NCI-H748 treated with DMSO at 0.1 percent for 48 hours (cell line): Measurements from ENCODE around the gene ADAMTS19.
"Not testable (repeated sequence)": the region's sequence is repeated elsewhere in the genome, so short reads cannot be mapped to it uniquely, and the experiment has no call there.

Experiments used
- DNase-seq: peaks from one replicate; lab custom pipeline; 2025; lab: John Stamatoyannopoulos, UW

The ADAMTS19 gene

DNA sequence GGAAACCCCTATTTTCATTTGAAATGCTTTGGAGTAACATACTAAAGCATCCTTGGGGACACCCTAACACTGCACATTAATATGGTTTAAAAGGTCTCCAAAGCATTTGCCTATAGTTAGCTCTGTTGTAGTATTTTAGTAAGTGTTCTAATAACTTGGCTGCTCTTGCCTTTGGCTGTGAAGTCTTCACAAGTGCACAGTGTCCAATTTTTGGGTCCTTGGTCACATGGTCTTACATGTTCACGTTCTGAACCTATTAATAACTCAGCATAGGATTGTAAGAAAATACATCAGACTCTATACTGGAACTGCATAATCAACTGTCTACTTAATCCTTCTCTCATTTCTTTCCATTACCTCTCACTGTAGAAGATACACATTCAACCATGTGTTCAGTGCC, 17.4 kb downstream of the ADAMTS19 start:
- DNase-seq: no peak

- DNase-seq: no peak
These were observed 21.1 kb downstream of the ADAMTS19 start for GRCh38 chr5:129481161-129481560.

- no peak for DNase-seq
These were observed 36.3 kb downstream of the ADAMTS19 start for GRCh38 chr5:129496421-129496820.

- no peak for DNase-seq
These were observed 36.9 kb downstream of the ADAMTS19 start for GRCh38 chr5:129496864-129497595.

DNA sequence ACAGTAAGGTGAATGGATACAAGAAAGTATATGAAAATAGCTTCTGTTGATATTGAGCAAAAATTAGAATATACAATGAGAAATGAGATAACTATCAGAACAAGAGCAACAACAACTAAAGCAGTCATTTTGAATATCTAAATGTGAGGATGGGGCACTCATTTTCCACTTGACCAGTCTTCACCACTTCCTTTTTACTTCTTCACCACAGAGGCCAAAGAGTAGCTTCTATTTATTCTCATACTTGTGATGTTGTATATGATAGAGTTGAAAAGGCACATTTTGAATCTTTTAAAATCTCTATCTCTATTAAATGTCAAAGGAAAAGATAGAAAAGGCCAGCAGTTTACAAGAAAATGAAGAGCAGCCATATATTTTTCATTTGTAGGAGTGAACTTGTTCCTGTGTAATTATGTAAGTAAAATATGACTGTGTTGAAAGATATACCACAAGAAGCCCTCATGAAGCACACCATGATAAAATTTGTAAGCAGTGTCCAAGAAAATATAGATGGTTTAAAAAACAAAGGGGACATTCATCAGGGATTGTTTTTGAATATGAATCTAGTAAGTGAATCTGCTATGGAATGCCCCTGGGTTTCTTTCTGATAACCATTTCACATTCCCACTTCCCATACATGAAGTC, 39.2 kb downstream of the ADAMTS19 start:
- no peak for DNase-seq

DNA sequence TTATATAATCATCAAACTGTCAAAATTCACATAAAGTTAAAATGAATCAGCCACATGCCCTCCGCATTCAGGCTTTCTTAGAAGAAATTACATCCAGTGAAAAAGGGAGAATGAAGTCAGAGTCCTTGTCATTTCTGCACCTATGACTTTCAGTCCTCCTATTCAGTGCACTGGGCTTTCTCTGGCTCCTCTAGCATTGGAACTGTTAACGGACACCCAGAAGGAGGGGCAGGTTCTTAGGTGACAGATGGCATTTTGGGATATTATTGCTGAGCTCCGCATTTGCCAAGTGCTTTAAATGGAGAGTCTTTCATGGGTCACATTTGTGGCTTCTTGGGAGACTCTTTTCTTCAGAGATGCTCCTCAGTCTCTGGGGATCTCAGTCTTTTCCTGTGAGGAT, 40.0 kb downstream of the ADAMTS19 start:
- no peak for DNase-seq

- DNase-seq: no peak
These were observed 46.0 kb downstream of the ADAMTS19 start for GRCh38 chr5:129506086-129506485.

DNA sequence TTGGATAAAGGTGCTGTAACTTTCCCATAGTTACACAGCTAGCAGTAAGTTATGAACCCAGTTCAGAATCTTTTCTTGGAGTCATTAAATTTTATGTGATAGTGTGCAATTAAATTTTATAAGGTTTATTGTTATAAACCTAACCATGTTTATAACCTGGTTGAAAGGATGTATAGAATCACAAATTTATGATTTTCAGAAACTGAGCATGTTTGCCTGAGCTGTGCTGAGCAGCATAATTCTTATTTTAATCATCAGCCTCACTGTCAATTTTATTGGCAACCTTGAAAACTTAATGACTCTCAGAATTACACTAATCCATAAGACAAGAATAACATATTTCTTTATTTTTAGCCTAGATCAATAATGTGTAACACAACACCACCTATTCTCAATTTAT, 46.9 kb downstream of the ADAMTS19 start:
- DNase-seq: no peak

GRCh38 chr5:129507527-129507926, 47.4 kb downstream of the ADAMTS19 start:
- DNase-seq: no peak

GRCh38 chr5:129508606-129509005, 48.5 kb downstream of the ADAMTS19 start:
- no peak for DNase-seq

- DNase-seq: no peak
These were observed 49.4 kb downstream of the ADAMTS19 start for GRCh38 chr5:129509363-129509975.

- DNase-seq: no peak
These were observed 51.2 kb downstream of the ADAMTS19 start for GRCh38 chr5:129511291-129511690.

- DNase-seq: no peak
These were observed 81.0 kb downstream of the ADAMTS19 start for GRCh38 chr5:129541051-129541450.

GRCh38 chr5:129541648-129542251, 81.7 kb downstream of the ADAMTS19 start:
- DNase-seq: no peak

DNA sequence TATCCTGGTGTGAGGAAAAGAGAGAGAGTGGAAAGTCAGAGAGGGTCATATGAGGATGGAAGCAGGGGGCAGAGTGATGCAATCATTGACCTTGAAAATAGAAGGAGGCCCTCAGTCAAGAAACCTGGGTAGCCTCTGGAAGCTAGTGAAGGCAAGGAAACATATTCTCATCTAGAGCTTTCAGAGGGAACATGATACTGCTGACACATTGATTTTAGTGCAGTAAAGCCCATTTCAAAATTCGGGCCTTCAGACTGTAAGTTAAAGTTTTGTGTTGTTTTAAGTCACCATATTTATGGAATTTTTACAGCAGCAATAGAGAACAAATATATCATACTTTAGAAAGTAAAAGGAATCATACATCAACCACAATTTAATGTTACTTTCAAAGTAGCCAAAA, 87.0 kb downstream of the ADAMTS19 start:
- DNase-seq: no peak

- DNase-seq: no peak
These were observed 94.2 kb downstream of the ADAMTS19 start for GRCh38 chr5:129554134-129554904.

DNA sequence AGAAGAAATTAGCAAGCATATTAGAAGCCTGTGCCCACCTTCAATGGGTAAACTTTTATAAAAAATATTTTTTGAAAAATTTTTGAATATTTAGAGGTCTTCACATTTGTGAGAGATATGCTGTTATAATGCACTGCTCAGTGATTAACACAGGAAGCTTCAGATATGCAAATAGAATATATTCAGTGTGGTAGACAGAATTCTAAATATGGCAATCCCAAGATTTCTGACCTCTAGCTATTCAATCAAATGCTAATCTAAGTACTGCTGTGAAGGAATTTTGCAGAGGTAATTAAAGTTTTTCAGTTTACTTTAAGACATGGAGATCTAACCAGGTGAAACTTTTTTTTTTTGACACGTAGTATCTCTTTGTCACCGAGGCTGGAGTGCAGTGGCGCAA, 103.5 kb downstream of the ADAMTS19 start:
- DNase-seq: no peak

- DNase-seq: no peak
These were observed 109.2 kb downstream of the ADAMTS19 start for GRCh38 chr5:129569295-129569694.

- no peak for DNase-seq
These were observed 112.0 kb downstream of the ADAMTS19 start for GRCh38 chr5:129572060-129572459.

DNA sequence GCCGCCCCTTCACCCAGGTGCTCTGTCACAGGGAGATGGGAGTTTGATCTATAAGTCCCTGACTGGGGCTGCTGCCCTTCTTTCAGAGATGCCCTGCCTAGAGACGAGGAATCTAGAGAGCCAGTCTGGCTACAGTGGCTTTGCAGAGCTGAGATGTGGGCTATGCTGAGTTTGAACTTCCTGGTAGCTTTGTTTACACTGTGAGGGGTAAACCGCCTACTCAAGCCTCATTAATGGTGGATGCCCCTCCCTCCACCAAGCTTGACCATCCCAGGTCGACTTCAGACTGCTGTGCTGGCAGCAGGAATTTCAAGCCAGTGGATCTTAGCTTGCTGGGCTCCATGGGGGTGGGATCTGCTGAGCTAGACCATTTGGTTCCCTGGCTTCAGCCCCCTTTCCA, 124.4 kb downstream of the ADAMTS19 start:
- not testable (repeated sequence) for DNase-seq

DNA sequence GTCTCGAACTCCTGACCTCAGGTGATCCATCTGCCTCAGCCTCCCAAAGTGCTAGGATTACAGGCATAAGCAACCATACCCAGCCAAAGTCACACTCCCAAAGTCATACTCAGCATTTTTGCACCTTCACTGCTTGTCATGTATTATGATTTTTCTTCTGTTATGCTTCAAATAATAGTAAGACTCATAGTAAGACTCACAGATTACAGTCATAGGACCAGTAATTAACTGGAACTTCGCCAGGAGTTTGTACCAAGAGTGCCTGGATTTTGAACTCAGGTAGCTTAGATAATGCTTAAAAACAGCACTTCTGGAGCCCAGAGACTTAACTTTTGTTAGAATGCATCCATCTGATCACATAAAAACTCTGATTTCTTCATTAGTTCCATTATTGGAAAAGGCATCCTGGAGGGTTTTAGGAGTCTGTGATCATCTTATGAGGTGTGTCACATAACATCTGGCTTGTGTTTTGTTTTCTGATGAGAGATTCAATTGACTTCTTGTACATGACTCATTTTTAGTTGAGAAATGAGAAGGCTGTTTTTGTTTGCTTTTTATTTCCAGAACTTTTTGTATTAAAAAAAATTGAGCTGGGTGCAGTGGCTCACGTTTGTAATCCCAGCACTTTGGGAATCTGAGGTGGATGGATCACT, 131.5 kb downstream of the ADAMTS19 start:
- no peak for DNase-seq

DNA sequence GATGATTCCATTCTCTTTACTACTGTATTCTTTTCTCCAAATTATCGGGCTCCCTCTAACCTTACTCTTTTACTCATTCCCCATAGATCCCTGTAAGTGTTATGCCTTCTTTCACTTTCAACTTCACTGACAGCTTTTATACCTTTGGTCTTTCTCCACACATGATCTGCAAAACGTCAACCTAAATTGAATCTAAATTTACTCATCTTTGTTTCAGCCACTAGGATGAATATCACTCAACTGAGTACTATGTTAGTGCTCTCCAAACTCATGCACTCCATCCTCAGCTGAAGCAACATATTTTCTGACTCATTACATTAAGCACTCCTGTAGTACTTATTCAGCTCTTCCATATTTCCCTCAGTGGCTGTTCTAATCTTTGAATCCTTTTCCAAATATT, 133.4 kb downstream of the ADAMTS19 start:
- DNase-seq: no peak
